ENCODE measurements around the gene DDX39A.

Gene DDX39A

DNA sequence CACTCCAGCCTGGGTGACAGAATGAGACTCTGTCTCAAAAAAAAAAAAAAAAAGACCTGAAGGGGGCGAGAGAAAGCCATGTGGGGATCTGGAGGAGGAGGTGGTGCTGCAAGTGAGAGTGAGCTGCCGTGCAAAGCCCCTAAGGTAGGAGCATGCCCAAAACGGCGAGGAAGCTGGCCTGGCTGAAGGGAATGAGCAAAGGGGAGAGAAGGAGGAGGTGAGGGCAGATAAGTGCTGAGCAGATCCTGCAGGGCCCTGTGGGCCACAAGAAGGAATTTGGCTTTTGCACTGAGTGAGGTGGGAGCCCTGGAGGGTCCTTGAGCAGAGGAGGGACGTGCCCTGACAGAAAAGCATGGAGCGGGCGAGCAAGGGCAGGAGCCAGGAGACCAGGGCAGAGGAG lies 57.3 kb downstream of the DDX39A start:
- DNase-seq = peak; percentile 52

Data from activated CD4-positive, alpha-beta T cell treated with anti-CD3 and anti-CD28 coated beads, Interleukin-10, Interleukin-2, amounts not matched to agents 100 ng/mL and 50 ng/mL, durations not matched to agents 16 hours and 8 hours (primary cell).